Endothelial cell (in vitro differentiated cells): Measurements from ENCODE around the gene NUP155. TPM values are rescaled to one million over a fixed set of nuclear protein-coding genes. Genes with fewer than 3 reads are reported as not detected.
"Not testable (repeated sequence)": the region's sequence is repeated elsewhere in the genome, so short reads cannot be mapped to it uniquely, and the experiment has no call there.

Experiments
- DNase-seq: peaks from one replicate; pipeline ENCODE4 v3.0.0; 2021; ENCODE audit warnings: low spot score
- H3K27ac Mint-ChIP-seq: one replicate; pipeline ENCODE4 v1.8.0; 2021; ENCODE audit warnings: mixed read lengths, inconsistent platforms; ENCODE audit not compliant: unreplicated experiment
- H3K27me3 Mint-ChIP-seq: one replicate; pipeline ENCODE4 v1.8.0; 2021; ENCODE audit warnings: mild to moderate bottlenecking, moderate library complexity, mixed read lengths, inconsistent platforms; ENCODE audit not compliant: unreplicated experiment
- H3K36me3 Mint-ChIP-seq: one replicate; pipeline ENCODE4 v1.8.0; 2021; ENCODE audit warnings: mild to moderate bottlenecking, low read depth, mixed read lengths, inconsistent platforms; ENCODE audit not compliant: unreplicated experiment
- H3K4me1 Mint-ChIP-seq: one replicate; pipeline ENCODE4 v1.8.0; 2021; ENCODE audit warnings: mild to moderate bottlenecking, mixed read lengths, inconsistent platforms; ENCODE audit not compliant: unreplicated experiment
- H3K4me3 Mint-ChIP-seq: one replicate; pipeline ENCODE4 v1.8.0; 2021; ENCODE audit warnings: mild to moderate bottlenecking, mixed read lengths, inconsistent platforms; ENCODE audit not compliant: unreplicated experiment
- H3K9me3 Mint-ChIP-seq: one replicate; pipeline ENCODE4 v1.8.0; 2021; ENCODE audit warnings: mixed read lengths, inconsistent platforms; ENCODE audit not compliant: unreplicated experiment
- CTCF ChIP-seq: fragments of 200-600 bp; sonication (generic); IDR thresholded peaks from one replicate; pipeline ENCODE4 v1.5.0; 2021; ENCODE audit warnings: antibody characterized with exemption; ENCODE audit not compliant: unreplicated experiment
- total RNA-seq: library from RNA; stranded (reverse); fragmentation: NEBNext Ultra II Directional; extraction: Animal tissue kit (Norgen Biotek cat#: 25700); gene quantifications from one replicate; pipeline ENCODE4 v1.2.1, GENCODE V29; 2021; ENCODE audit not compliant: unreplicated experiment

The NUP155 gene
- total RNA-seq, 1 donor from 2014 or later: 34.0 TPM

- no peak for TF ChIP-seq CTCF
- Mint-ChIP-seq H3K4me3 (no peak overlapping the region), H3K27ac (no peak overlapping the region), H3K36me3 (peaks cover 24% of the 10 kb centered on the region), H3K4me1 (no peaks in the 10 kb centered on the region), H3K27me3 (no peaks in the 10 kb centered on the region), H3K9me3 (no peaks in the 10 kb centered on the region)
- no peak for DNase-seq
These were observed 54.9 kb downstream of the NUP155 start for GRCh38 chr5:37316027-37316426.

DNA sequence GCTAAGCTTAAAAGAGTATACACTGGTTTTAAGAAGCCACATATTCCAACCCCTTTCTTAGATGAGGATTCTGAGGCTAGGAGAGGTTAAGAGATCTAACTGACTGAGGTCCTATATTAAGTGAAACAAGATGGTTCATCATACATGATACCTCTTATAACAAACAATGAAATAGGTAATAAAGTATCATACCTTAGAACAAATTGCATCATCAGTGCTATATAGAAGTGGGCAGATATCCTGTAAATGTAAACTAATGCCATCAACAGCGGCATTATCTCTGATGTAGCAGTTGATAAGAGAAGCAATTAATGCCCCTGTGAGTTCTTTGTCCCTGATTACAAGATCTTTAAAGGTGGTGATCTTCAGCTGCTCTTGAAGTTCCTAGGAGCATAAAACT, 60.5 kb downstream of the NUP155 start:
- Mint-ChIP-seq H3K27ac (no peak overlapping the region), H3K4me1 (no peaks in the 10 kb centered on the region), H3K36me3 (peaks cover 22% of the 10 kb centered on the region), H3K9me3 (no peaks in the 10 kb centered on the region), H3K27me3 (no peaks in the 10 kb centered on the region), H3K4me3 (no peak overlapping the region)
- no peak for DNase-seq
- no peak for TF ChIP-seq CTCF

- H3K36me3 Mint-ChIP-seq: peaks cover 25% of the 10 kb centered on the region
- H3K27ac Mint-ChIP-seq: no peak overlapping the region
- peak overlapping the region; percentile 59 for H3K4me3 Mint-ChIP-seq
- no peaks in the 10 kb centered on the region for H3K9me3 Mint-ChIP-seq
- H3K27me3 Mint-ChIP-seq: no peaks in the 10 kb centered on the region
- H3K4me1 Mint-ChIP-seq: no peaks in the 10 kb centered on the region
- no peak for DNase-seq
- TF ChIP-seq CTCF: no peak
These were observed 62.1 kb downstream of the NUP155 start for GRCh38 chr5:37308793-37309192.

- DNase-seq: no peak
- no peak overlapping the region for H3K27ac Mint-ChIP-seq
- peak overlapping the region; percentile 33 for H3K4me3 Mint-ChIP-seq
- H3K9me3 Mint-ChIP-seq: no peaks in the 10 kb centered on the region
- peaks cover 31% of the 10 kb centered on the region for H3K36me3 Mint-ChIP-seq
- H3K27me3 Mint-ChIP-seq: no peaks in the 10 kb centered on the region
- no peaks in the 10 kb centered on the region for H3K4me1 Mint-ChIP-seq
- TF ChIP-seq CTCF: no peak
These were observed 66.0 kb downstream of the NUP155 start for GRCh38 chr5:37304888-37305287.

- H3K4me1 Mint-ChIP-seq, H3K9me3 Mint-ChIP-seq, H3K27me3 Mint-ChIP-seq, DNase-seq, H3K27ac Mint-ChIP-seq: not testable (repeated sequence)
- Mint-ChIP-seq H3K4me3 (peak overlapping the region; percentile 62), H3K36me3 (peaks cover 45% of the 10 kb centered on the region)
These were observed 74.6 kb downstream of the NUP155 start for GRCh38 chr5:37296313-37296712.
